Glomerular visceral epithelial cell (primary cell): ENCODE results near the gene SLC25A47.

Experiments
- DNase-seq: peaks from one replicate; pipeline ENCODE4 v3.0.0-alpha.2; 2016; ENCODE audit errors: extremely low spot score

SLC25A47 gene

DNA sequence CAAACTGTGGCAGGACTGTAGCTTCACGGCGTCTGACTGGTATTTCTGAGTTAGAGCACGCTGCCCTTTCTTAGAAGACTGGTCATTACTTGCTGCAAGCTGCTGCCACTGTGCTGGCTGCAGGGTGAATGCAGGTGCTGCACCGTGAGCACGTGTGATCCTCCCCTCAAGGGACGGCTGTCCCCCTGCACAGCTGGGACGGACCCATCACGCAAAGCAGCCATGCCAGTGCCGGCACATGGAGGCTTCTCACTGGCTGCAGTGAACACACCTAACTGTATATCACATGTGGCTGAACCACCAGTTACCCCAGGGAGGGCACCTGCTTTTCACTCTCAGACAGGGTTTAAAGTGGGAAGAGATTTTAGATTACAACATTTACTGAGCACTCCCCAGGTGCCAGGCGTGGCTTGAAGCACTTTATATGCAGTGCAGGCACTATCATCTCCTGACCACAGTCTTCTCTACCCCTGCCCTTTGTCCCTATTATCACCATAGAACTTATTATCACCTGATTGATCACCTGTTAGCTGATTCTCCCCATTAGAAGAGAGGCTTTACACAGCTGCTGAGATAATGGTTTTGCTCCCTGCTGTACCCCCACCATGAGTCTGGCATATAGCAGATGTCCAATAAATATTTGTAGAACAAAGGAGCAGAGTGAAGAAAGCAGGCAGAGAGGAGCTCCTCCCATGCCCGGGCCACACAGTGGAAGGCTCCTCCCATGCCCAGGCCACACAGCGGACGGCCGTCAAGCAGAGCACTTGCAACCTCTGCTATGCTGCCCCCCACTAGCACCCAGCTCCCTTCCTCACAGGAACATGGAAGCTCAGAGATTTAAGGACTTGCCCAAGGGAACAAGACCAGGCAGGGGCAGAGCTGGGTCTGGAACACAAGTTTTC lies 25.9 kb downstream of the SLC25A47 start:
- no peak for DNase-seq

DNA sequence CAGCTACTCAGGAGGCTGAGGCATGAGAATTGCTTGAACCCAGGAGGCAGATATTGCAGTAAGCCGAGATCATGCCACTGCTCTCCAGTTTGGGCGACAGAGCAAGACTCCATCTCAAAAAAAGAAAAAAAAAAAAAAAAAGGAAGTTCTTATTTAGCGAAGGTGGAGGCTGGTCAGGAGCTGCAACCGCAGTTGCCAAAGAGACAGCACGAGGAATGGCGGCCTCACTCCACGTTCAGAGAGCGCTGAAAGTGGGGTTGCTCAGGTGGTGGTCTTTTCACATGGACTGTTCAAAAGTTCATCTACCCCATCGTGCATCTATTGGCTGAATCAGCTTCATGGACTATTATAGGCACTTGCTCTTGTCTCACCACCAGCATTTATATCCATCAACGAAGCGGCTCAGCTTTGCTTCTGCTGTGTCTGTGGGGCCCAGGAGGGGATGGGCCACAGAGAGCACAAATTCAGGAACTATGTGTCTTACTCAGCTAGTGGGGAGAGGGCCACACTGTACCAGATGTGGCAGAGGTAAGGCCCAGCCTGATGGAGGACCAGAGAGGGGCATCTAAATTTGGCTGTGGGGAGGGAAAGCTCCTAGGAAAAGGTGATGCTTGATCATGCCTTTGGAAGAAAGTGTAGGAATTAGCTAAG lies 27.3 kb downstream of the SLC25A47 start:
- no peak for DNase-seq

DNA sequence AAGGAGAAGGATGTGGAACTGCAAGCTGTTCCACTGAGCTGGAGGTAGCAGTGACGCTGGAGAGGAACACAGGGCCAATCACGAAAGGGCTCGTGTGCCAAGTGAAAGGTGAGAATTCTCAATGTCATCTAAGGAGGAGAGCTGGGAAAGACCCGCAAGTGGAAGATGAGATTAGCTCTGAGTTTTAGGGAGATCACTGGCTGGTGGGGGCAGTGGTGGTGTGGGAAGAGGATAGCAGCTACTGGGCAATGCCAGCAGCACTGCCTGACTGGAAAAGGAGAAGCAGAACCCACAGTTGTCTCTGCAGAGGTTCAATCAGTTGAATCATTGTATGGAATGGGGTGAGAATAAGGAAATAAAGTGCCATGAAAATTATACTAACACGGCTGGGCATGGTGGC lies 27.8 kb downstream of the SLC25A47 start:
- DNase-seq: no peak

DNA sequence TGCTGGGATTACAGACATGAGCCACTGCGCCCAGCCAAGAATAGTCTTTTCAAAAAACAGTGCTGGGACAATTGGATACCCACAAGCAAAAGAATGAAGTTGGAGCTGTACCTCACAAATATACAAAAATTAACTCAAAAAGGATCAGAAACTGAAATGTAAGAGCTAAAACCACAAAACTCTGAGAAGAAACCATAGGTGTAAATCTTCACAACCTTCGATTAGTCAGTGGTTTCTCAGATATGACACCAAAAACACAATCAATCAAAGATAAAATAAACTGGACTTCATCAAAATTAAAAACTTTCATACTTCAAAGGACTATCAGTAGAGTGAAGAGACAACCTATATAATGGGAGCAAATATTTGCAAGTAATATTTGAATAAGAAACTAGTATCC lies 35.3 kb downstream of the SLC25A47 start:
- no peak for DNase-seq

DNA sequence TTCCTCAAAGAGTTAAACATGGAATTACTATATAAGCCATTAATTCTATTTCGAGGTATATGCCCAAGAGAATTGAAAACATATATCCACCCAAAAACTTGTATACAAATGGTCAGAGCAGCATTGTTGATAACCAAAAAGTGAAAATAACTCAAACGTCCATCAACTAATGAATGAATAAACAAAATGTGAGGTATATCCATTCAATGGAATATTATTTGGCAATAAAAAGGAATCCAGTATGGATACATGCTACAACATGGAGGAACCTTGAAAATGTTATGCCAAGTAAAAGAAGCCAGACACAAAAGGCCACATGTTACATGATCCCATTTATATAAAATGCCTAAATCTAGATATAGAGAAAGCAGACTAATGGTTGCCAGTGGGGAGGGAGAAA lies 36.0 kb downstream of the SLC25A47 start:
- no peak for DNase-seq

DNA sequence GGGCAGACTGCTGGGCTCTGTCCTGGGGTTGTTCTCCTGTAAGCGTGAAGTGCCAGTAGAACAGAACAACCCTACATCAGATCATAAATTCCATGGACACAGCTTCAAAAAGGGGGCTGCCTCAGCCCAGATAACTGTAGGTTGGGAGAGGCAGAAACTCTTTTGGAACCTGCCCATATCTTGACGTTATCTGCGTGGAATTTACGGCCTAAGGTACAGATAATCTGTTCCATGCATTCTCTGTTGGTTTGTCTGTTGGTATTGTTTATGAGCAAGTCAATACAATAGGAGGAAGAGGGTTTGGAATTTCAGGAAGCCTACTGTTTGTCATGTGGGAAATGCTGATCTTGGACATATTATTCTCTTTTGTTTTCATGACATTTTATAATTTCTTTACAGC lies 36.7 kb downstream of the SLC25A47 start:
- no peak for DNase-seq

DNA sequence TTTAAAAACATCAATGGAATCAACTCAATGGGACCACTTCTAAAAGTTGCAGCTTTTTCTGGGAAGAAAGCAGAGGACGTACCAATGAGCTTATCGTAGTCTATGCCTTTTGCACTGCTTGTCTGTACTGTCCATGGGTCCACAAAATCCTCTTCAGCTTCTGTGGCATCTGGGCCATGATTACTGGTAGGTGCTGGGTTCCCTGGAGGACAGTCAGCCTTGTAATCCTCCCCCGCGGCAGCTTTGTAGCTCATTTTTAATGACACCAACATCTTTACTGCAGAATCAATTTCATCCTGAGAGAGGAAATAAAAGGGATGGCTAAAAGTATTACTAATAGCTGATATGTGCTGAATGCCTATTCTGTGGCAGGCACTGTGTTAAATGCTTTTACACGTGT lies 38.5 kb downstream of the SLC25A47 start:
- DNase-seq: no peak

DNA sequence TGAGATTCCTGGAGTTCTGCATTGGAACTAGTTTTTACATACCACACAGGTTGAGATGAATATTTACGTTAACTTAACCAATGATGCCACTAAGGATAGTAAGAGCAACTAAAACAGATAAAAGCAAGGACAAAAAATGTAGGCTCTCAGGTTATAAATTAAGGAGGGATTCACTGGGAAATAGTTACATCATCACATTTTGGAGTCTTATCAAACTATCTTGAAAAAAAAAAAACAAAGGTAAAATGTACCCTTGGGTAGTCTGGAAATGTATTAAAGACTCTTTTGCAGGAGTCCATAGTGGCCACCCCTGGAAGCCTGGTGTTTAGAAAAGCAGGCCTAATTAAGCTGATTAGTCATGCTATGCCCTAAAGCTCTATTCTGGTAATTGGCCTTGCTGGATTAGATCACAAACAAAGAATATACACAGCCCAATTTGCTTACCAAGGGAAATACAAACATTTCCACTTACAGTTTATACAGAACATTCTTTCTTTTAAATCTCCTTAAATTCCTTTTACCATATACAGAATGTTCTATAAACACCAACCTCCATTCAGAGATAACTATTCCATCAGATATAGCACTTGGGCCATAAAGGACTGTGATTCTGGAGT lies 39.3 kb downstream of the SLC25A47 start:
- DNase-seq: no peak

DNA sequence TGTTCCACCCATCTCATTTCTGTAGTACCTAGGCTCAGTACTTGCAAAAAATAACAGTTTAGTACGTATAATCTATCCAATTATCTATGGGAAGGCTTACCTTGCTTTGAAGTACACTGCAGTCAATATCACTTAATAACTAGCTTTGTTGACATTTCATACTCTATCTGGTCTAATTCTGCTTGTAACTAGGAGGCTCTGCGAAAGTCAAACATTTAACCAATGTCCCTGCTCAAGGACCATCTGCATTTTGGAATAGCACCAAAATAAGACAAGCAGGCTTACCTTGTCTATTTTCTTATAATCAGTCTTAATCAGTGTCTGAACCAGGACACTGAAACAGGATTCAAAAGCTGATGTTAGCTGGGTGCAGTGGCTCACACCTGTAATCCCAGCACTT lies 39.9 kb downstream of the SLC25A47 start:
- no peak for DNase-seq

DNA sequence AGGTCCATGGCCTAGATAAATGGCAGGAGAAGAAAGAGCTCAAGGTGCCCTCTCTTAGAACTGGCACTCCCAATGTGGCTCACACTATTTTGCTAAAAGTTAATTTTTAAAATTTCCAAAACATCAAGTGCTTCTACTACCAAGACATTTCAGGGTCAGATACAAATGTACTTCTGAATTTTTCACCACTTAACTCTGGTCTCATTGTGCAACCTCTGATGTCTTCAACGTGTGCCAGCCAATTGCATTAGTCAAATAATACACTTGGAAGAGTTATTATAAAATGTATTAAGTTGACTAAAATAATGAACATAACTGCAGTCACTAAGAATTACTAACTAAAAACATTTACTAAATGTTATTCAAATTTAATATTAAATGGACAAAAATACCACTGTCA lies 41.3 kb downstream of the SLC25A47 start:
- no peak for DNase-seq

DNA sequence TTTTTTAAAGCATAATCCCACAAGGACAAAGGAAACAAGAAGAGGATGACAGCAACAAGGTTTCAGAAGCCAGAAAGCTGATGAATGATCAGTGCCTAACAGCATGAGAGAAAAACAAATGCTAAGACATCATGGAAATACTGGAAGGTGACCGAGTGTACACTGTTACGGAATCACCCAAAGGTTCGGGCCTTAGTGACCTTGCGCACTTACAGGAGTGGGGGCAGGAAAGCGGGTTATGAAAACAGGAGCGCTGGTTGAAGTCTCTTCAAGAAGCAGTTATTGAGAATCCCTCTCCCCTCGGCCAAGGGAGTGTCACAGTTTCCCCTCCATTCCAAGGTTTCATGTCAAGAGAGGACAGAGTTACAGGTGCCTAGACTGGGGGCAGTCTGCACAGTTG lies 42.6 kb downstream of the SLC25A47 start:
- DNase-seq: no peak

DNA sequence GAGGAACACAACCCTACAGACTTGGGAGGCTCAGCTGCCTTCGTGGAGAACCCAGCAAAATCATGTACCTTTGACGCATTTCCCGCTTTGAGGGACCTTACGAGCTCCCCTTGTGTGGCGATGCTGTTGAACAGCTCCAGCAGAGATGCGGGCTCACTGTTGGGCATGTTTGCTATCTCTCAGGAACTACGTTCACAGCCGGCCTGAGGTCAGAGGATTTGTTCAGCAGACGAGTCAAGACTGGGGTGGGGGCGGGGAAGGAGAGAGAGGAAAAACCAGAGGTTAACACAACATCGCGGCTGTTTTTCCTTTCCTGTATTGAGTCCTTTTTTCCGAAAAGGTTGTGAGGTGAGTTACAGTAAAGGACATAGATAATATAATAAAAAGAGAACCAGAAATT lies 45.9 kb downstream of the SLC25A47 start:
- no peak for DNase-seq

DNA sequence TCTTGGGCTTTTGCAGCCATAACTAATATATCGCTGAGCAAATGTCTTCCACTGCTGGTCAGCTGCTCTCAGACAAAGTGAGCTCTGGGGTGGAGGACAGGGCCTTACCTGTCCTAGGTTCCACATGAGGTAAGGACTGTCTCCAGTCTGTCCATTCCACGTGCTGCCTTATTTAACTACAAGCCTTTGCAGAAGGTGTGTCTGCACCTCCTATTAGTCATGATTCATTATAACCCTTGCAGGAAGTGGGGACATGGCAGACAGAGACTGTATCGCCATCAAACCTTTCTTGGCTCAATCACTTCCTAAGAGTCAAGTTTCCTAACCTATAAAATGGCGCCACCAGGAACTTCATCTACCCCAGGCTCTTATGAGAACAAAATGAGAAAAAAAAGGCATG lies 46.9 kb downstream of the SLC25A47 start:
- DNase-seq: no peak

DNA sequence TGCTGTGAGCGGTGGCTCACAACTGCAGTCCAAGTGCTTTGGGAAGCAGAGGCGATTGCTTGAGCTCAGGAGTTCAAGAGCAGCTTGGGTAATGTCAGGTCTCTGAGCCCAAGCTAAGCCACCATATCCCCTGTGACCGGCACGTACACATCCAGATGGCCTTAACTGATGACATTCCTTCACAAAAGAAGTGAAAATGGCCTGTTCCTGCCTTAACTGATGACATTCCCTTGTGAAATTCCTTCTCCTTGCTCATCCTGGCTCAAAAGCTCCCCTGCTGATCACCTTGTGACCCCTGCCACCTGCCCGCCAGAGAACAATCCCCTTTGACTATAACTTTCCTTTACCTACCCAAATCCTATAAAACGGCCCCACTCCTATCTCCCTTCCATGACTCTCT lies 48.6 kb downstream of the SLC25A47 start:
- no peak for DNase-seq

DNA sequence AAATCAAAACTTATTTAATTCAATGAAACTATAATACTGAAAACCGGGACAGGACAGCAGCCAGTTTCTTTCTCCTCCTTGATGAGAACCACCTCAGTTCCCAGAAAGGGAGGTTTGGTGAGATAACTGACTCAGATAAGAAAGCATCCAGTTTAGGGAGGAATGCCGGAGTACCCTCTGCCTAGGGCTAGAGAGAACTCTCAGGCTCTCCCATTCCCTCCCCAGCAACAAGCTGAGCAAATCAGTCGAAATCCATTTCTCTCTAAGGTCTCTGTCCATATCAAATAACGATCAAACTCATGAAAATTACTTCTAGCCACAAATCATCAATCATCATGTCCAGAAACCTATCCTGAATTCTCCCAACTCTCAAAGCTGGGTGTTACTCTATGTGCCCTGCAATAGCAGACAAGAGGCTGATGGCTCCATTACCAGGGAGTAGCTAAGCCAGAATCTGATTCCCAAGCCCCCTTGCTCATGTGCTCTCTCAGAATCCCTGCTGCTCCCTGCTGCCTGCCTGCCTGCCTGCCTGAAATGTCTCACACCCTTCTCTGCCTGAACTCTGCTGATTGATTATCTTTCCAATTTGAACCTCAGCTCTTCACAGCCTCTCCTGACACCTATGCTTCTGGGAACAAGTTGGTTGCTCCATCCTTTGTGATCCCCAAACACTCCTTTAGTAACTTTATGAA lies 49.4 kb downstream of the SLC25A47 start:
- no peak for DNase-seq

DNA sequence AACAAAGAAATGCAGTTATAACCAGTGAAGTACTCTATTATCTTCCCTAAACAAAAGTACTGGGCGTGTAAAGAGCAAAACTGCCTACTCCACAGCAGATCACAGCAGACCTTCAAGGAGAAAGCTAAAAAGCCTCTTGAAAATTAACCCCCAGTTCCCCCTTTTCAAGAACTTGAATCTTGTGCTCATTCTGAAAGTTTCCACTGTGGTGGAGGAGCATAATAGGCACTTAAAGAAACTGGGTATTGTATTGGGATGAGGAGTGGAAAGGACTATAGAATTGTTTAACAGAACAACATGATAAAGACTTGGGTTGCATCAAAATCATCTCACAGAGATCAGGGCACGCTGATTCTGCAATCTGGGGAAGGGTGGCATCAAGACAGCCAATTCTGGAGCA lies 51.1 kb downstream of the SLC25A47 start:
- no peak for DNase-seq

DNA sequence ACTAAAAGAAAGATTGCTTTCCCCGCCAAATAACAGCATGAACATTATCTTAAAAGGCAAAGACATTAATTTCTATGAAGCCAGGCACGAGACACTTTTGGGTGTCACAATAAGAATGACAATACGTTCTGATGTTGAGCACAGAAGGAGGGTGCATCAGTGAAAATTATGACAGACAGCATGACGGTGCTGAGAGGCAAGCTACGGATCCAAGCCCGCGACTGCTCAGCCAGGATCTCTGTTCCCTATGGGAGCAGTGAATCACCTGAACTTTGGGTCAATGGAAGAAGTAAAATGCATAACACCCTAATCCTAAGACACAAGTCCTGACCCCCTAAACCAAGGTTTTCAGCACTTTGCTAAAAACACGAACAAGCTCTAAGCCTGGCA lies 51.7 kb downstream of the SLC25A47 start:
- DNase-seq: no peak

DNA sequence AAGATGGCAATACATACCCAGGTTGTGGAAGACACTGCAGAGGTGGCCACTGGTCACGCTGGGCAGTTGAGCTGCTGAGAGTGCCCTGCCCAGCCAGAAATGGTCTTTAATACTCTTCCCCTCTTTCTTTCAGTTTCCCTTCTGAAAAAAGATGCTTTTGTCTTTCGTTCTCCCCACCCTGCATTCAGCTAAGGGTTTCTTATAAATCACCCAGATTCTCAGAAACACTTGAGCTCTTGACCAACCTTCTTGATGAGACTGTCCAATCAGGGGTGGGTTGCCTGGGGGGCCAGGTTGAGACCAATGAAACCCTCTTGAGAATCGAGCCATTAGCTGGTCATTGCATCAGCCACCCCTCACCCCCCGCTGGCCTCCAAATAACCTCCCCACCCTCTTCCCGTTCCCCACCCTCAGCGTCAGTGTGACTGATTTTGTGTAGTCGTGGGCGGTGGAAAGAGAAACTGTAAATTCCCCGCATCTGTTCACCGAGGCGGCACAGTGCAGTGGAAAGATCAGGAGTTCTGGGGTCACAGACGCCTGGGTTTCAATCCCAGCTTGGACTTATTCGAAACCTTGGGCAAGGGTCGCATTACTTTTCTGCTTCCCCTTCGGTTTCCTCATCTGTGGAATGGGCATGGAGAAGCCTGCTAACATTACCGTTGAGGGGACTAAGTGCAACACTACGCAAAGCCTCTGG lies 52.3 kb downstream of the SLC25A47 start:
- DNase-seq: peak; percentile 72

DNA sequence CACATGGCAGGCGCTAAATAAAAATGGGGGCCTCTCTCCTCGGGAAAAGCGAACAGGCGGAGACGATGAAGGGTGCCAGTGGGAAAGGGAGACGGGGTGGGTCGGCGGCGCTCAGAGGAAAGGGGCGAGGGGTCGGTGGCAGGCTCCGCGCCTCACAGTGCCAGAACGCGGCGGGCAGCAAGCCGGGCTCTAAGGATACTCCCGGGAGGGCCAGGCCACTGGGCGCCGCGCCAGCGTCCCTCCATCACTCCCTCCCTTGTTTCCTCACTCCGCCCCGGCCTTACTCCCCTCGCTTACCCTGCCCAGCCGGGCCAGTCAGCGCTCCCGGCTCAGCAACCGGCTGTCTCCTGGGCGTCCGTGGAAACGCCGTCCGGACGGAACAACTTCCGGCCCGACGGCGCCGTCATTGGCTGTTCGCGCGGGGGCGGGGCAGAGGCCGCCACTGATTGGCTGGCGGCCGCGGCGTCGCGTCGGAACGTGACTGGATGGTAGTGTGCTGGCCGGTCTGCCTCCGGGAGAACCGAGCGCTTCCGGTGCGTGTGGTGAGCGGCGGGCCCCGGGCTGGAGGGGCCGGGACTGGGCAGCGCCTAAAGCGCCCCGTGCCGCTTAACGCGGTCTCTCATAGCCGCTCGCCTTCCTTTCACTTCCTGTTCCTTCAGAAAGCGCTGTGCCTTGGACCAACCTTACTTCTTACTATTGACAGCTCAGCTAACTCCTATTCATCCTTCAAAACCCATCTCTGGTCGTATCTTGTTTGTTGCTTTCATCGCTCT lies 53.0 kb downstream of the SLC25A47 start, which contains the start of gene WDR25:
TSS of gene WDR25 (plus strand) at position 523 of the 773 bp plus-strand sequence.
- peak; percentile 96 for DNase-seq

DNA sequence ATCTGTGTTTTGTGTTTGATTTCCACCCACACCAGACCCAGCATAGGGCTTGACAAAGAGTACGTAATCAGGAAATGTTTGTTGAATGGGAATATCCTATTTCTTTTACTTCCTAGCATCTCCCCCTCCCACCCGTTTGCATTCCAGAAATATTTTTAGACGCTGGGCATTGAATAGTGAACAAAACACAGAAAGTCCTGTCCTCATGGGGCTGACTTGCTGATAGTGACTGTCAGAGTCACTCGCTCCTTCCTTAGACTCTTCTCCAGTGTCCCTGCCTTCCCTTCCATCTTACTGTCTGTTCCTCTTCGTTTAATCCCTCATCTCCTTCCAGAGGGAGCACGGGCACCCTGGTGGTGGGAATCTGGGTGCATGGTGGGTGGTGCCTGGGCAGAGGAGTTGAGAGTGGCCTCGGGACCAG lies 53.6 kb downstream of the SLC25A47 start:
- peak; percentile 50 for DNase-seq
